Ishikawa (cell line): ENCODE data around the gene ARHGEF39.

ENCODE experiments used
- CEBPB ChIP-seq: IDR thresholded peaks from 2 replicates; pipeline ENCODE4 v1.6.1; 2012
- CREB1 ChIP-seq: IDR thresholded peaks from 2 replicates; pipeline ENCODE4 v1.6.1; 2012; ENCODE audit warnings: low read depth
- EGR1 ChIP-seq: IDR thresholded peaks from 2 replicates; pipeline ENCODE4 v1.6.1; 2012
- EP300 ChIP-seq: IDR thresholded peaks from 2 replicates; pipeline ENCODE4 v1.6.1; 2012; ENCODE audit warnings: borderline replicate concordance
- FOXM1 ChIP-seq: IDR thresholded peaks from 2 replicates; pipeline ENCODE4 v1.6.1; 2012; ENCODE audit warnings: low read depth, borderline replicate concordance
- NFIC ChIP-seq: IDR thresholded peaks from 2 replicates; pipeline ENCODE4 v1.6.1; 2012
- RAD21 ChIP-seq: IDR thresholded peaks from 2 replicates; pipeline ENCODE4 v1.6.1; 2012; ENCODE audit warnings: low read depth
- TAF1 ChIP-seq: IDR thresholded peaks from 2 replicates; pipeline ENCODE4 v1.6.1; 2012; ENCODE audit warnings: low read depth, mild to moderate bottlenecking
- TCF12 ChIP-seq: IDR thresholded peaks from 2 replicates; pipeline ENCODE4 v1.6.1; 2012; ENCODE audit warnings: low read depth
- TEAD4 ChIP-seq: IDR thresholded peaks from 2 replicates; pipeline ENCODE4 v1.6.1; 2012
- YY1 ChIP-seq: IDR thresholded peaks from 2 replicates; pipeline ENCODE4 v1.6.1; 2012; ENCODE audit warnings: low read depth
- ZBTB7A ChIP-seq: IDR thresholded peaks from 2 replicates; pipeline ENCODE4 v1.6.1; 2012; ENCODE audit warnings: low read depth
- TF ChIP-seq, protein P1 (sequence below): IDR thresholded peaks from 2 replicates; pipeline ENCODE4 v1.6.1; 2012; ENCODE audit warnings: low read depth, mild to moderate bottlenecking
- TF ChIP-seq, protein P2 (sequence below): IDR thresholded peaks from 2 replicates; pipeline ENCODE4 v1.6.1; 2012
- TF ChIP-seq, protein P3 (sequence below): IDR thresholded peaks from 2 replicates; pipeline ENCODE4 v1.6.1; 2012

ARHGEF39 gene

DNA sequence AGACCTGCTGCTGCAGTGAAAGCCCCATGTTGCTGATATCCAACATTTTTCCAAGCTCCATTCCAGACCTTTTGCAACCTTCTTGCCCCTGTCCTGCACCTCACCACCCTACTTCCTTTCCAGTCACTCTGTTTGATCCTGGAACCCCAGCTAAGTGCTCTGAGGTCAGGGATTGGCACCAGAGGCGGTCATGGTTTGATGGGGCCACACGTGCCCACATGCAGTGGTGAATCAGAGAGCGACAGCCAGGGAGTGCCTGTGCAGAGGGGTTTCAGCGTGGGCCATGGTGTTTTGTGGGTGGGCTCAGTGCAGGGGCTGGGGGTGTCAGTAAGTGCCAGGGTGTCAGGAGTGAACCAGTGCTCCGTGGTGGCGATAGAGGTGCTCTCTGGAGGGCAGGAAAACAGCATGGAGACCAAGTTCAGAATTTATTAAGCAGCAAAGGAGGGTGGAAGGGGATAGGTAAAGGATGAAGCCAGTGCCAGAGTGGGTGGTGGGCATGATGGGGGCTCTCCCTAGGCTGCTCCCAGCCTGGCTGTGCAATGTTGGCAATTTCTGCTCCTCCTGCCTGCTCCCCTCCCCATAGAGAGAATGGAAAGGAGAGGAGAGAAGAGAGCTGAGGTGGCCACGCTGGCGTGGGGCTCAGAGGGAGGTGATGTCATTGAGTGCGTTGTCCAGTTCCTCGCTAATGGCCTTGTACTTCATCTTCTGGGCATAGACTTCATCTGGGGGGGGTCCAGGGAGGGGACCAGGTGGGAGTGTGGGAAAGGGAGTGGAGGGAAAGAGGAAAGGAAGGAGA is 17.7 kb upstream of the ARHGEF39 start:
- TF ChIP-seq NFIC: no peak
- no peak for TF ChIP-seq CREB1
- TF ChIP-seq TCF12: no peak
- no peak for TF ChIP-seq EGR1
- TF ChIP-seq TEAD4: no peak
- no peak for TF ChIP-seq YY1
- TF ChIP-seq, protein P1, sequence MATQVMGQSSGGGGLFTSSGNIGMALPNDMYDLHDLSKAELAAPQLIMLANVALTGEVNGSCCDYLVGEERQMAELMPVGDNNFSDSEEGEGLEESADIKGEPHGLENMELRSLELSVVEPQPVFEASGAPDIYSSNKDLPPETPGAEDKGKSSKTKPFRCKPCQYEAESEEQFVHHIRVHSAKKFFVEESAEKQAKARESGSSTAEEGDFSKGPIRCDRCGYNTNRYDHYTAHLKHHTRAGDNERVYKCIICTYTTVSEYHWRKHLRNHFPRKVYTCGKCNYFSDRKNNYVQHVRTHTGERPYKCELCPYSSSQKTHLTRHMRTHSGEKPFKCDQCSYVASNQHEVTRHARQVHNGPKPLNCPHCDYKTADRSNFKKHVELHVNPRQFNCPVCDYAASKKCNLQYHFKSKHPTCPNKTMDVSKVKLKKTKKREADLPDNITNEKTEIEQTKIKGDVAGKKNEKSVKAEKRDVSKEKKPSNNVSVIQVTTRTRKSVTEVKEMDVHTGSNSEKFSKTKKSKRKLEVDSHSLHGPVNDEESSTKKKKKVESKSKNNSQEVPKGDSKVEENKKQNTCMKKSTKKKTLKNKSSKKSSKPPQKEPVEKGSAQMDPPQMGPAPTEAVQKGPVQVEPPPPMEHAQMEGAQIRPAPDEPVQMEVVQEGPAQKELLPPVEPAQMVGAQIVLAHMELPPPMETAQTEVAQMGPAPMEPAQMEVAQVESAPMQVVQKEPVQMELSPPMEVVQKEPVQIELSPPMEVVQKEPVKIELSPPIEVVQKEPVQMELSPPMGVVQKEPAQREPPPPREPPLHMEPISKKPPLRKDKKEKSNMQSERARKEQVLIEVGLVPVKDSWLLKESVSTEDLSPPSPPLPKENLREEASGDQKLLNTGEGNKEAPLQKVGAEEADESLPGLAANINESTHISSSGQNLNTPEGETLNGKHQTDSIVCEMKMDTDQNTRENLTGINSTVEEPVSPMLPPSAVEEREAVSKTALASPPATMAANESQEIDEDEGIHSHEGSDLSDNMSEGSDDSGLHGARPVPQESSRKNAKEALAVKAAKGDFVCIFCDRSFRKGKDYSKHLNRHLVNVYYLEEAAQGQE: no peak
- no peak for TF ChIP-seq RAD21
- TF ChIP-seq ZBTB7A: no peak
- TF ChIP-seq EP300: no peak
- TF ChIP-seq FOXM1: no peak
- TF ChIP-seq CEBPB: no peak
- TF ChIP-seq, protein P2, sequence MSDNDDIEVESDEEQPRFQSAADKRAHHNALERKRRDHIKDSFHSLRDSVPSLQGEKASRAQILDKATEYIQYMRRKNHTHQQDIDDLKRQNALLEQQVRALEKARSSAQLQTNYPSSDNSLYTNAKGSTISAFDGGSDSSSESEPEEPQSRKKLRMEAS: no peak

DNA sequence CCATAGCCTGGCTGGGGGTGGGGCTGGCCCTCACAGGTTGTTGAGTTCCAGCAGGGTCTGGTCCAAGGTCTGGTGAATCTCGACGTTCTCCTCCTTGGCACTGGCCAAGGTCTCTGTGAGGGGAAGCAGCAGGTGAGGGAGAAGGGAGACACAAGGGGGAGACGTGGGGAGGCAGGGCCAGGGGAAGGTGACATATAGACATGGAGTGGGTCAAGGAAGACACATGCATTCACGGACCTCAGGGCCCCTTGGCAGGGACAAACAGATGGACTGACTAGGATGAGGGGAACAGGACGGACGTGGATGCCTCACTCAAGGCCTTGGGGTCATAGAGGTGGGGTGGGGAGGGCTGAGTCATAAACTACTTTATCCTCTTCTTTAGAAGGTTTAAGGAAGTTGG is 17.1 kb upstream of the ARHGEF39 start:
- TF ChIP-seq ZBTB7A (no peak), RAD21 (no peak), FOXM1 (no peak), YY1 (no peak), TAF1 (no peak), TCF12 (no peak), NFIC (no peak), EP300 (no peak), CEBPB (no peak), TEAD4 (no peak), CREB1 (no peak), EGR1 (no peak)
- TF ChIP-seq, protein P2: no peak
- TF ChIP-seq, protein P3, sequence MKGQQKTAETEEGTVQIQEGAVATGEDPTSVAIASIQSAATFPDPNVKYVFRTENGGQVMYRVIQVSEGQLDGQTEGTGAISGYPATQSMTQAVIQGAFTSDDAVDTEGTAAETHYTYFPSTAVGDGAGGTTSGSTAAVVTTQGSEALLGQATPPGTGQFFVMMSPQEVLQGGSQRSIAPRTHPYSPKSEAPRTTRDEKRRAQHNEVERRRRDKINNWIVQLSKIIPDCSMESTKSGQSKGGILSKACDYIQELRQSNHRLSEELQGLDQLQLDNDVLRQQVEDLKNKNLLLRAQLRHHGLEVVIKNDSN: no peak
- TF ChIP-seq, protein P1: no peak

DNA sequence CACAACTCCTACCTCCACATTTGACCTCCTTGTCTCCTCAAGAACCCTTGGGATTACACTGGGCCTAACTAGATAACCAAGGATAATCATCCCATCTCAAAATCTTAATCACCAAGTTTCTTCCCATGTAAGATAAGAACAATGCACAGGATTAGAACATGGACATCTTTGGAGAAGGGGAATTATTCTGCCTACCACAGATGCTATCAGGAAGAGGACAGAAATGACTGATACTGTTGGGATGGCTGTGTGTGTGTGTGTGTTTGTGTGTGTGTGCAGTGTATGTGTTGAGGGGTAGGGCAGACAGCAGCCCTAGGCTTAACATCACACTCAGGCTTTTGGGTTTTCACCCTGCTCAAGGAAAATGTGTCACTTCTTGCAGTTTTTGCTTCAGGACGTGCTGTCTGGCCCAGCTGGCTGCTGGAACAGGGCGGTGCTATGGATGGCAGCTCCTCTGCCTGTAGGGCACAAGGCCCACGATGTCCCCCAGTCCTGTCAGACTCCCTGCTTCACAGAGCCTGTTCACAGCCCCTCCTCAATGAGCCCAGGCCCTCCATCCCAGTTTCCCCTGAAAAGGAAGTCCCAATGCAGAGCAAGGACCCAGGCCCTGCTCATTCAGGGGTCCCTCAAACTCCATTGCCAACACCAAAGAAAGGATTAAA is 16.5 kb upstream of the ARHGEF39 start:
- TF ChIP-seq ZBTB7A (no peak), RAD21 (no peak), TAF1 (no peak), NFIC (no peak), CREB1 (no peak), CEBPB (no peak), FOXM1 (no peak), TEAD4 (no peak), TCF12 (no peak), EP300 (no peak), EGR1 (no peak), YY1 (no peak)
- TF ChIP-seq, protein P2: no peak
- TF ChIP-seq, protein P1: no peak
- TF ChIP-seq, protein P3: no peak
